Panc1 (cell line): ENCODE measurements around the gene DLGAP1. TPM values are rescaled to one million over a fixed set of nuclear protein-coding genes. Genes with fewer than 3 reads are reported as not detected.

ENCODE experiments used
- ATAC-seq: fragments of 200-7000 bp; cut with Tn5 transposase; 2 replicates; pipeline ENCODE4 v1.9.1; 2020; ENCODE audit warnings: mild to moderate bottlenecking, moderate library complexity
- BruUV-seq: library from RNA; stranded (reverse); fragments of 400-500 nt; replicated peaks from 2 replicates; lab custom pipeline; 2021; lab: Mats Ljungman, UMichigan
- CTCF ChIA-PET: fragments of 300-600 bp; sonication (Branson Sonifier 250); formaldehyde crosslinking; loops from one replicate; lab custom pipeline; 2022; ENCODE audit warnings: antibody characterized with exemption; lab: Charles Lee
- POLR2A ChIA-PET: fragments of 300-600 bp; sonication (Branson Sonifier 250); formaldehyde crosslinking; loops from one replicate; lab custom pipeline; 2022; ENCODE audit warnings: antibody characterized with exemption; lab: Charles Lee
- DNase-seq: peaks from one replicate; pipeline ENCODE4 v3.0.0-alpha.2; 2010; ENCODE audit warnings: low read depth, low spot score
- H3K27ac ChIP-seq: 2 replicates; pipeline ENCODE4 v1.5.1; 2011; ENCODE audit warnings: mild to moderate bottlenecking, low read length, inconsistent platforms
- H3K27me3 ChIP-seq: fragments of 200-500 bp; sonication (Bioruptor generic); 2 replicates; pipeline ENCODE4 v1.6.0; 2014; ENCODE audit warnings: low read length, inconsistent platforms; ENCODE audit not compliant: control insufficient read depth, insufficient read depth
- H3K36me3 ChIP-seq: fragments of 200-500 bp; sonication (Bioruptor generic); 2 replicates; pipeline ENCODE4 v1.5.1; 2014; ENCODE audit warnings: inconsistent platforms, mild to moderate bottlenecking, low read length, moderate library complexity; ENCODE audit not compliant: control insufficient read depth, insufficient read depth
- H3K4me1 ChIP-seq: 2 replicates; pipeline ENCODE4 v1.5.1; 2011; ENCODE audit warnings: inconsistent platforms, mild to moderate bottlenecking, low read length, moderate library complexity; ENCODE audit not compliant: control insufficient read depth, insufficient read depth
- H3K4me3 ChIP-seq, 2 experiments: 2 replicates each; pipeline ENCODE4 v1.5.1; 2011 to 2012; ENCODE audit warnings: low read depth in 2 of 2, low read length in 2 of 2, mild to moderate bottlenecking in 2 of 2, inconsistent platforms in 1 of 2, moderate library complexity in 1 of 2
- H3K9me3 ChIP-seq: fragments of 200-500 bp; sonication (Bioruptor generic); 2 replicates; pipeline ENCODE4 v1.5.1; 2014; ENCODE audit warnings: low read depth, mild to moderate bottlenecking, inconsistent platforms, low read length, moderate library complexity; ENCODE audit not compliant: control insufficient read depth, insufficient read depth
- CTCF ChIP-seq: fragments of 450-650 bp; IDR thresholded peaks from 2 replicates; pipeline ENCODE4 v1.5.1; 2017; ENCODE audit warnings: mild to moderate bottlenecking
- POLR2AphosphoS5 ChIP-seq: IDR thresholded peaks from 2 replicates; pipeline ENCODE4 v1.6.1; 2012; ENCODE audit warnings: mild to moderate bottlenecking, low read depth, low read length, moderate library complexity
- REST ChIP-seq, 2 experiments: IDR thresholded peaks; 2 replicates each; pipeline ENCODE4 v1.6.1; 2011 to 2012; ENCODE audit warnings: low read depth in 2 of 2, control low read depth in 1 of 2, low read length in 1 of 2, mild to moderate bottlenecking in 1 of 2, moderate library complexity in 1 of 2; ENCODE audit not compliant: insufficient read depth in 1 of 2
- SIN3A ChIP-seq: IDR thresholded peaks from 2 replicates; pipeline ENCODE4 v1.6.1; 2012; ENCODE audit warnings: low read depth, mild to moderate bottlenecking, low read length, moderate library complexity, borderline replicate concordance; ENCODE audit not compliant: insufficient read depth
- TCF7L2 ChIP-seq: IDR thresholded peaks from 2 replicates; pipeline ENCODE4 v1.6.1; 2011; ENCODE audit warnings: mild to moderate bottlenecking, low read depth, low read length, inconsistent platforms
- in situ Hi-C: cut with HindIII; loops from 2 replicates; pipeline ENCODE4 v1.10.0; 2016; ENCODE audit warnings: low sequenced_read_pairs, low pct_unique_long_range_greater_than_20kb
- intact Hi-C: fragments of 100-400 bp; cut with micrococcal nuclease; formaldehyde crosslinking; loops from one replicate; pipeline ENCODE4 v1.10.0; 2022; ENCODE audit not compliant: unreplicated experiment
- total RNA-seq: library from RNA; stranded (reverse); gene quantifications from one replicate; pipeline ENCODE4 v1.2.1, GENCODE V29; 2021; ENCODE audit not compliant: unreplicated experiment

DLGAP1 gene
- total RNA-seq, 1 experiment from 2014 or later = 1.8 TPM

- TF ChIP-seq TCF7L2 = no peak
- no peak for TF ChIP-seq REST (IDR thresholded peaks at IDR 0.05; ENCODE audit: insufficient read depth in 1 of 2, low read depth in 2 of 2, low read length in 1 of 2)
- no peak for TF ChIP-seq POLR2AphosphoS5
- TF ChIP-seq SIN3A = no peak
- no peak for TF ChIP-seq CTCF
- intact Hi-C loops (no loop called here), in situ Hi-C loops (no loop called here)
- H3K9me3 ChIP-seq = no peaks in the 10 kb centered on the region
- peaks cover 21% of the 10 kb centered on the region for H3K4me1 ChIP-seq
- ChIA-PET CTCF (no interaction called here), POLR2A (interaction anchor here (0.6 kb wide), 1 partner anchor 18 kb away, joined by 6 read pairs; no protein-coding TSS in a partner anchor)
- H3K36me3 ChIP-seq = no peaks in the 10 kb centered on the region
- H3K4me3 ChIP-seq = no peak overlapping the region
- 0 out of 2 replicates have a peak, but pooled peaks have one; percentile 43 for ATAC-seq
- no peaks in the 10 kb centered on the region for H3K27me3 ChIP-seq
- peak overlapping the region; percentile 65 for H3K27ac ChIP-seq
- DNase-seq = no peak
- no TSS peak for BruUV-seq
Observed at GRCh38 chr18:3486512-3486911, 968.6 kb downstream of the DLGAP1 start.

DNA sequence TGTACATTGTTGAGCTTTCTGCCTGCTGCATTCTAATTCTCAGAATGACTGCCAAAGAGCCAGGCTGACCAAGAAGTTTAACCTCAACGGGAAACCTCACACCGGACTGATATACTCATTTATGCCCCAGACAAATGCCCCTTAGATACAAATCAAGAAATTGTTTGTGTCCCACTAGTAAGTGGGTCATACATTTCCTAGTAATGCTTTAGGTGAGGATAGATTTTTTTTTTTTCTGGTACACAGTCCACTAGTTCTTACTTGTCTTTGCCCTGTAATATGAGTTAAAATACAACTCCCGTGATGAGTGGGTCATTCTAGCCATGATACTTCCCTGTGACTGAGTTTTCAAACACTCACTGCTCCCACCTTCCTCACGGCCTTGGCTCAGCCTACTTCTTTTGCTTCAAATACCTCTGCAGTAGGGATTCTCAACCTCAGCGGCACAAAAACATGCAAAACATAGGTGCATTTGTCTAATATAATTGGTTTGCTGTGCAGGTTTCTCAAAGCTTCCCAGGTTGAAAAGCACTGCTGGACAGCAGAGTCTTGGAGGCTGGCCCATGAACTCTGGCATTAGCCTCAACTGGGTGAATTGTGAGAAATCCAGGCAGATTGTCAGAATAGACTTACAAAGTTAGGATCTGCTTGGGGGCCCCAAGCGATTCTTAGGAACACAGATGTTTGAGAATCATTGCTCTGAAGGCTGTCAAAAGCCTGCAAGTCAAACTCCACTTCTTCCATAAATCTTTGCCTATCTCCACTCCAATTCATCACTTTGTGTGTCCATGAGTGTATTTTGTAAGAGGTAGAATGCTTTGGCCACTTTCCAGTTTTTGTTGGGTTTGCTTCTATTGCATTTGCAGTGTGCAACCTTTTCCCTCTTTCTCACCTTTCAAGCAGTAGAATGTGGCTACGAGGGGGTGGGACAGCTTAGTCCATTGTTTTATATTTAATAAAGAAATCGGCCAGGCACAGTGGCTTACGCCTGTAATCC lies 969.7 kb downstream of the DLGAP1 start:
- H3K4me3 ChIP-seq = no peak overlapping the region
- no peaks in the 10 kb centered on the region for H3K27me3 ChIP-seq
- POLR2A ChIA-PET = no interaction called here
- no peak for DNase-seq
- in situ Hi-C loops (no loop called here), intact Hi-C loops (no loop called here)
- H3K9me3 ChIP-seq = no peaks in the 10 kb centered on the region
- peak overlapping the region; percentile 60 for H3K27ac ChIP-seq
- peaks cover 21% of the 10 kb centered on the region for H3K4me1 ChIP-seq
- no TSS peak for BruUV-seq
- no peaks in the 10 kb centered on the region for H3K36me3 ChIP-seq
- CTCF ChIA-PET = no interaction called here
- TF ChIP-seq REST (IDR thresholded peaks at IDR 0.05; ENCODE audit: insufficient read depth in 1 of 2, low read depth in 2 of 2, low read length in 1 of 2) (0 out of 4 replicates have a peak, but pooled peaks of 1 of the 2 experiments have one; percentile 32), CTCF (no peak)
- ATAC-seq = no peak
